ENCODE results near the gene JAG2. TPM values are rescaled to one million over a fixed set of nuclear protein-coding genes. Genes with fewer than 3 reads are reported as not detected.

The JAG2 gene
- total RNA-seq = 2.4 and 2.7 TPM in 2 replicates

GRCh38 chr14:105168496-105168978 is at the start of gene JAG2:
TSS of gene JAG2 (minus strand) at chr14:105168776. CDS start at chr14:105168420, 356 bp downstream.

GRCh38 chr14:105180592-105181548 is 12.3 kb upstream of the JAG2 start, which contains the start of gene NUDT14:
TSS of gene NUDT14 (minus strand) at chr14:105181312. CDS start at chr14:105181209, 103 bp downstream.

Other genes starting within 250 kb of the JAG2 start
- gene PLD4, start 243.9 kb downstream of the JAG2 start, total RNA-seq = under 0.01 and 0.09 TPM in 2 replicates
- 137 and 171 TPM in 2 replicates for gene AHNAK2, start 190.4 kb downstream of the JAG2 start, total RNA-seq
- 5.8 and 6.7 TPM in 2 replicates for gene CLBA1, start 183.0 kb downstream of the JAG2 start, total RNA-seq
- 7.3 and 8.9 TPM in 2 replicates for gene CDCA4, start 147.7 kb downstream of the JAG2 start, total RNA-seq
- gene GPR132, start 103.3 kb downstream of the JAG2 start, total RNA-seq = 0.32 and 1.0 TPM in 2 replicates
- 8.3 and 22.7 TPM in 2 replicates for gene NUDT14, start 12.5 kb upstream of the JAG2 start, total RNA-seq
- 38.9 and 42.6 TPM in 2 replicates for gene BTBD6, start 79.8 kb upstream of the JAG2 start, total RNA-seq
- gene BRF1, start 132.2 kb upstream of the JAG2 start, total RNA-seq = 36.1 and 36.5 TPM in 2 replicates
- gene PACS2, start 146.0 kb upstream of the JAG2 start, total RNA-seq = 41.1 and 52.3 TPM in 2 replicates
- 0.43 and 0.47 TPM in 2 replicates for gene TEX22, start 229.8 kb upstream of the JAG2 start, total RNA-seq

Measured in bronchial smooth muscle cell (primary cell).